ENCODE results near the gene RPL18A.

Gene RPL18A

GRCh38 chr19:17841810-17842662 is 17.7 kb upstream of the RPL18A start:
- peak; percentile 93 for DNase-seq

DNA sequence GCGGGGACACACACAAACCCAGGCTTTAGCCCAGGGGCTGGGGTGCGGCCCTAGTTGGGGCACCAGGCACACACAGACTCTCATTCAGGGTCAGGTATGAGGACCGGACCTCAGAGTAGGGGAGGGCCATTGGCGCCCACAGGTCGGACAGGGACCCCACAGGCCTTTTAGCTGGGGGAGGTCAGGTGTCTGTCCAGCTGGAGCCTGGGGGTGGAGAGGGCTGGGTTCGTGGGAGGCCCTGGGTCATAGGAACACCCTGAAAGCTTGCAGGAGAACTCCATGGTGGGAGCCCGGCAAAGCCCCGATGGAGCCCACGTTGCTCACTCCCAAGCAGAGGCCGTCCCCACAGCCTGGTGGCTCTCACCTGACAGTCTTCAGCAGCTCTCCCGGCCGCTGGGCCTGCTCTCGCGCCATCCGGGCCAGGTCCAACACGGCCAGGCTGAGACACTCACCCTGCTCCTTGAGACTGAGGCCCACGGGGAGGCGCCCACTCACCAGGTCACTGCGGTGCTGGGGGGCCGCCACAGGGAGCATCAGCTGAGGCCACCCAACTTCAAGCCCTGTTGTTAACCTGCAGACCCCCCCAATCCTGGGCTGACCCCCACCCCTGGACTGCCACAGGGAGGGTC is 16.9 kb upstream of the RPL18A start:
- no peak for DNase-seq

DNA sequence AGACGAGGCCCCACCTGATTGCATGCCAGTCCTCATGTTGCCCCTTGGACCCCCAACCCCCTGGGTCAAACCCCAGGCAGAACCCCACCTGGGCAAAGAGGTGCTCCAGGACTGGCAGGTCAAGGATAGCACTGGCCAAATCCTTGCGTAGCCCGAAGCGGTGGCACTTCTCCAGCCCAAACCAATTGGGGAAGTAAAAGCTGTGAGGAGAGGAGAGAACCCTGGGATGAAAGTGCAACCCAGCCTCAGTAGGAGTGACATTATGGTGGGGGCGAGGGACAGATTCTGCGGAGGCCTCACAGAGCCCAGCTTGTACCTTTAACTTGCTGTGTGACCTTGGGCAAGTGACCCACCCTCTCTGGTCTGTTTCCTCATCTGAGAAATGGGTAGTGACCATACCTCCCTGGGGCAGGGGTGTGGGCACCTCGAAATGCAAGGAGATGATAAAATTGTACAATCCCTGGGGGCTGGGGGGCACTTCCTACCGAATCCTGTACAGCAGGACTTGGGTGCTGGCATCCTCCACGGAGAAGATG is 16.4 kb upstream of the RPL18A start:
- DNase-seq: no peak

GRCh38 chr19:17843908-17844490 is 15.7 kb upstream of the RPL18A start:
- DNase-seq: no peak

DNA sequence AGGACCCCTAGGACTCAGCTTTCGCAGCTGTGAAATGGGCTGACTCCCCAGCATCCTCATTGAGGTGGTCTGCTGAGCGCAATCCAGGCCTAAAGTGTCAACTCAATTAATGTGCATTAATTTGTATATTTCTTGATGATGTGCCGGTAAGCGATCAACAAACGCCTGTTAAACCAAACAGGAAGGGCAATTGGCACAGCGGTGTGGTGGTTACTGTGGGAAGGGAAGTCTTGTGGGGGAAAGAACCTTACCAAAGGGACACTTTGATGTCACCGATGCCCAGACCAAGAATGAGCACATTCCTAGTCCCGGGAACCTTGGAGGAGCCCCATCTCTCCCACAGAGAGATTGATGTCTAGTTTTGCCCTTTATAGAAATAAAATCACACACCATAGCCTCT is 13.6 kb upstream of the RPL18A start:
- DNase-seq: no peak

- peak; percentile 92 for DNase-seq
These were observed 12.0 kb upstream of the RPL18A start, which contains the start of gene JAK3 for GRCh38 chr19:17847538-17848366. TSS of gene JAK3 (minus strand) at chr19:17847982. CDS start at chr19:17844417, 3,565 bp downstream.

GRCh38 chr19:17848595-17849292 is 11.0 kb upstream of the RPL18A start:
- no peak for DNase-seq

GRCh38 chr19:17854061-17854460 is 5.6 kb upstream of the RPL18A start:
- DNase-seq: no peak

- peak; percentile 84 for DNase-seq
These were observed 4.2 kb upstream of the RPL18A start for GRCh38 chr19:17855280-17856152.

- no peak for DNase-seq
These were observed 752 bp downstream of the RPL18A start for GRCh38 chr19:17860331-17860992.

- DNase-seq: no peak
These were observed 1.3 kb downstream of the RPL18A start for GRCh38 chr19:17860993-17861360.

GRCh38 chr19:17861542-17862402 is 2.1 kb downstream of the RPL18A start:
- DNase-seq: no peak

DNA sequence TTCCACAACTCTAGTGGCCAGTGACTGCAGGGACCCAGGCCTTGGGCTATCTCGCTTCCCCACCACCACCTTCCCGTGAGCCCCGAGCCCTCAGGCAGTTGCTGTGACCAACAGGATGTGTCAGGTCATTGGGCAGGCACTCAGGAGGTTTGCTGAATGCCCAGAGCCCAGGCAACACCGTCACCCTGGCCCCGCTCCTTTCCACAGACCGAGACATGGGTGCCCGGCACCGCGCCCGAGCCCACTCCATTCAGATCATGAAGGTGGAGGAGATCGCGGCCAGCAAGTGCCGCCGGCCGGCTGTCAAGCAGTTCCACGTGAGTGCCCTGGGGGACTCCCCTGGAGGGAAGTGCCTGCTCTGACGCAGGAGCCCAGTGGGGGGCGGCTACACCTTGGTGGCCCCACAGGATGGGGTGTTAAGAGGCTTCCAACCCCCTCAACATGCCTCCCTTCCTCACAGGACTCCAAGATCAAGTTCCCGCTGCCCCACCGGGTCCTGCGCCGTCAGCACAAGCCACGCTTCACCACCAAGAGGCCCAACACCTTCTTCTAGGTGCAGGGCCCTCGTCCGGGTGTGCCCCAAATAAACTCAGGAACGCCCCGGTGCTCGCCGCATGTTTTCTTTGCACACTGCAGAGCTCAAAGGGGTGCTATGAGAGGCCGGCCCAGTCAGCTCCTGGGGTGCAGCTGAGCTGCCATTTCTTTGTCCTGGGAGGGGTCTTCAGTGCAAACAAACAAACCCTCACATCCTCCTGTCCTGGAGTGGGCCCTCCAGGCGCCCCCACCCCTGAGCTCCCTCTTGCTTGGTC is 3.2 kb downstream of the RPL18A start:
- no peak for DNase-seq

- DNase-seq: no peak
These were observed 3.9 kb downstream of the RPL18A start for GRCh38 chr19:17863520-17864182.

DNA sequence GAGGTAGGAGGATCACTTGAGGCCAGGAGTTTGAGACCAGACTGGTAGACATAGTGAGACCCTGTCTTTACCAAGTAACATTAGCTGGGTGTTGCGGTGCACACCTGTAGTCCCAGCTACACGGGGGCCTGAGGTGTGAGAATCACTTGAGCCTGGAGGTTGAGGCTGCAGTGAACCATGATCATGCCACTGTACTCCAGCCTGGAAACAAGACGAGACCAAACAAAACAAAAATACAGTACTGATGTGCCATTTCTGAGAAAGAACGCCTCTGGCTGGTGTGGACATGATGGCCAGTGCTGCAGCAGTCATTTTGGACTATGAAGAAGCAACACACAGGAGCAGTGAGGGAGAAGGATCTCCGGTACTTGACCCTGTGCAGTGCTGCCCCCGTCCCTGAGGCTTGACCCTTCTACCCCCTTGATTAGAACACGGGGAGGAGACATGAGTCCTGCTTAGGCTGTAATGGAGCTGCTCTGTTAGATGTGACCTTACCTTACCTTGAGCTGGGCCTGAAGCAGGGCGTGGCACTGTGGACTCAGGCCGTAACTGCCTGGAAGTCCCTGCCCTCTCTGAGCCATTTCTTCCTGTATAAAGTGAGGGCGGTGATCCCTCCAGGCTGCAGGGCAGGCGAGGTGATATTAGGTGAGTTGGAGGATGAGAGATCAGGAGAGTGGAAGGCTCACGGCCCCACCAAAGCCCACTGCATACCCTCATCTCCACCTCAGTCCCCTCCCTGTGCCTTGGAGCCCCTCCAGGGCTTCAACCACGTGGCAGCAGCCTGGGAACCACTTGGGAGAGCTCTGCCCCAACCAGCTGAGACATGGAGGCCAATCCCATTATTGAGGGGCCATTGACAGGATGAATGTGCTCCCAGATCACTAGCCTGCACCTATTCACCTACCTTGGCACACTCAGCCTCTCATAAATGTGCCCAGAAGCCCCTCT is 5.9 kb downstream of the RPL18A start:
- DNase-seq: no peak

DNA sequence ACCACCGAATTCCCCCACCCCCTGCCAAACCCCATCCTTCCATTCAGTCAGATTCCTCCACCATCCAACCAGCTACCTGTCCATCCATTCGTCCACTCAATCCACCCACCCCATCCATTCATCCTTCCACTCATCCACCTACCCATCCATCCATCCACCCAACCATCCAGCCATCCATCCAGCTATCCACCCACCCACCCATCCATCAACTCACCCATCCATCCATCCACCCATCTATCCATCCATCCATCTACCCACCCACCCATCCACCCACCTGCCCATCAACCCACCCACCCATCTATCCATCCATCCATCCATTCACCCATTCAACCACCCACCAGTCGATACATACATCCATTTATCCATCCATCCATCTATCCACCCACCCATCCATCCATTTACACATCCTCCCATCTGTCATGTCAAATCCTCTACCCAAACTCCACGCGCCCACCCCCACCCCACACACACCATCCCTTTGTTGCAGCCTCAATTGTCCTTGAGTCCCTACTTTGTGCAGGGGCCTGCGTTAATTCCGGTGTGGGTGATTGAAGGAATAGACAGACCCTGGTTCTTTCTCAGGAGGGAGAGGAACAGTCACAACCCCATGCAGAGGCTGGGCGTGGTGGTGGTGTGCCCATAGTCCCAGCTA is 6.7 kb downstream of the RPL18A start:
- no peak for DNase-seq
